Measurements from ENCODE around the gene MTA2. TPM values are rescaled to one million over a fixed set of nuclear protein-coding genes. Genes with fewer than 3 reads are reported as not detected.

MTA2 gene
- total RNA-seq, 1 experiment from 2014 or later: 193 TPM

DNA sequence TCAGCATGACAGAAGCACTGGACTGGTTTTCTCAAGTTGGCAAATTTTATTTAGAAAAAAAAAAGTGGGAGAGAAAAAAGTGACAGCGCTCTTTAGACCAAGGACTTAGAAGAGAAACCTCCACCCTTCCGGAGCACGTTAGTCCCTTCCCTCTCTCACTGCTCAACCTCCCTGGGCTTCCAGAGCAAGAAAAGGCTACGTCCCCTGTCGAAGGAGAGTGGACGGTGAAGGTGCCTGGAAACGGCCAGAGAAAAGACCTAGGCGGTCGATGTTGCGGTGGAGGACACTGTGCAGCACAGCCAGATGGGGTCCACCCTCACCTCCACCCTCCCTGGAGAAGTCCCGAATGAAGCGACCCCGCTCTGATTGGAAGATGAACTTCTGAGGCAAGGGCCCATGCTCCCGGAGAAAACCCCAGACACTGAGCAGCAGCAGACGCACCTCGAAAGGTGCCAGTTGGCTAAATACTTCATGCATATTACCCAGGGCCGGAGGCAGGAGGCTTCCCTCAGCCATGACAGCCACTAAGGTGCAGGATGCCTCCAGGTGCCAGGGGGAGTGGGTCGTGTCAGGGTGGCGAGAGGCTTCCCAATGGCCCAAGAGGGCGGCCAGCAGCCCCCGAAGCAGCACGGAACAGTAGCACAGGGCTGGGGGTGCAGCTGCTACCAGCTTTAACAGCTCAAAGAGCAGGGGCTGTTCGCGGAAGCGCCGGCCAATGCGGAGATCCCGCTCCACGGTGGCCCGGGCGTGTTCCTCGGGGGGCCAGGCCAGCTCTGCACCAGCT lies 45.4 kb upstream of the MTA2 start:
- H3K36me3 ChIP-seq (ENCODE audit: low read depth, low read length): peaks cover 30% of the 10 kb centered on the region
- H3K9ac ChIP-seq (ENCODE audit: low read length): peak overlapping the region; percentile 13; the same call in 1 of the 2 replicates
- ChIA-PET POLR2A (ENCODE audit: unreplicated experiment) (interaction anchor here (0.6 to 0.7 kb wide), 3 partner anchors 55 to 194 kb away, joined by 3 to 14 read pairs (median 6); no protein-coding TSS in a partner anchor), CTCF (interaction anchor here (0.7 to 1.0 kb wide), 3 partner anchors 87 to 234 kb away, joined by 4 to 5 read pairs (median 4); partner anchors contain the start of gene SLC3A2)
- intact Hi-C loops (cut with micrococcal nuclease): loop anchor here (5.0 kb wide), 1 partner anchor 35 kb away; the partner anchor contains the start of genes EML3 and ROM1
- BruUV-seq (replicated peaks): TSS peak; percentile 46
- no peak for ATAC-seq
- peak overlapping the region; percentile 95; the same call in 1 of the 2 replicates for H3K4me3 ChIP-seq (ENCODE audit: low read length)
- H2AFZ ChIP-seq (ENCODE audit: low read length): 0 out of 2 replicates have a peak overlapping the region, but pooled peaks have one; percentile 19
- peaks cover 16% of the 10 kb centered on the region for H3K4me1 ChIP-seq (ENCODE audit: insufficient read depth, low read length)
- TF ChIP-seq, protein P1, sequence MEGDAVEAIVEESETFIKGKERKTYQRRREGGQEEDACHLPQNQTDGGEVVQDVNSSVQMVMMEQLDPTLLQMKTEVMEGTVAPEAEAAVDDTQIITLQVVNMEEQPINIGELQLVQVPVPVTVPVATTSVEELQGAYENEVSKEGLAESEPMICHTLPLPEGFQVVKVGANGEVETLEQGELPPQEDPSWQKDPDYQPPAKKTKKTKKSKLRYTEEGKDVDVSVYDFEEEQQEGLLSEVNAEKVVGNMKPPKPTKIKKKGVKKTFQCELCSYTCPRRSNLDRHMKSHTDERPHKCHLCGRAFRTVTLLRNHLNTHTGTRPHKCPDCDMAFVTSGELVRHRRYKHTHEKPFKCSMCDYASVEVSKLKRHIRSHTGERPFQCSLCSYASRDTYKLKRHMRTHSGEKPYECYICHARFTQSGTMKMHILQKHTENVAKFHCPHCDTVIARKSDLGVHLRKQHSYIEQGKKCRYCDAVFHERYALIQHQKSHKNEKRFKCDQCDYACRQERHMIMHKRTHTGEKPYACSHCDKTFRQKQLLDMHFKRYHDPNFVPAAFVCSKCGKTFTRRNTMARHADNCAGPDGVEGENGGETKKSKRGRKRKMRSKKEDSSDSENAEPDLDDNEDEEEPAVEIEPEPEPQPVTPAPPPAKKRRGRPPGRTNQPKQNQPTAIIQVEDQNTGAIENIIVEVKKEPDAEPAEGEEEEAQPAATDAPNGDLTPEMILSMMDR (conservative IDR thresholded peaks at IDR 0.05; ENCODE audit: low read depth, low read length): no peak
- no peak for TF ChIP-seq EZH2phosphoT487 (IDR thresholded peaks at IDR 0.05; ENCODE audit: borderline replicate concordance, low read length)
- TF ChIP-seq EZH2 (IDR thresholded peaks at IDR 0.05; ENCODE audit: low read length, unreplicated experiment): no peak
- peak overlapping the region; percentile 54 for H3K4me2 ChIP-seq (ENCODE audit: low read length)
- H3K9me2 ChIP-seq (replicated peaks; ENCODE audit: low read length): no peaks in the 10 kb centered on the region
- H3K9me3 ChIP-seq (ENCODE audit: low read length): no peaks in the 10 kb centered on the region
- H3F3A ChIP-seq (ENCODE audit: low read length, unreplicated experiment): no peaks in the 10 kb centered on the region
- H4K20me1 ChIP-seq (ENCODE audit: low read length): no peaks in the 10 kb centered on the region
- peaks cover 59% of the 10 kb centered on the region for H3K79me2 ChIP-seq (ENCODE audit: low read length)
- H3K27ac ChIP-seq (ENCODE audit: low read length): no peak overlapping the region
- no peaks in the 10 kb centered on the region for H3K27me3 ChIP-seq (ENCODE audit: low read length)
- no peak for DNase-seq

DNA sequence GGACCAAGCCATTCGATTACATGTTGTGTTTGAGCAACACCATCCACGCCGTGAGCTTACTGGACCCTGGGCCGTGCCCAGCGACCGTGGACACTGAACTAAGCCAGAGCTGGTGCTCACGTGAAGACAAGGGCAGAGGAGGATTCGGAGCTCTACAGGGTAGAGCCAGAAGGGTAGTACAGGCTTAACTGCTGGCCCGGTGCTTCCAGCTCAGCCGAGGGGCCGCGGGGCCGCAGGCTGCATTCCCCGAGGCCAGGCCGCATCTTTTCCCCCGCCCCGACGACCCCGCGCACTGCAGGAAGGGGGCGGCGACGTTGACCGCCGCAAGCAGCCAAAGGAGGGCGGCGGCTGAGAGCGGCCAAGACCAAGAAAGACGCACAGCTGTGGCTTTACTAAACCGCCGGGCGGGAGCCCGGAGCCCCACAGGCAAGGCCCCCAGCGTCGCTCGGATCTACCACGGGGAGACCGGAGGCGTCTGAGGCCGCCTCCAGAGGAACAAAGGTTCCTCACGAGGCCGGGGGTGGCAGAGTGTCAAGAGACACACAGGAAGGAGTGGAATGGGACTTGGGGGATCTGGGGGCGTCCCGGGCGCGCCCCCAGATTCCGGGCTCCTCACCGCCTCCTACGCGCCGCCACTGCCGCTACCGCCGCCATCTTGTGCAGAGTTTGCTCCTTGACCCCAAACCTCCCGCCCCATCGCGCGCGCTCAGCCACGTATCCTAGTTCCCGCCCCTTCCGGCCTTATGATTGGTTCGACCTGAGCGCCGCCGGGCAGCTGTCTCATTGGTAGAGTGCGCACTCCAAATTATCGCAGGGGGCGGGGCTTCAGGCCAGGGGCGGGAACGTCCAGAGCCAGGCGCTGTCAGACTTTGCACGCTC lies 44.5 kb upstream of the MTA2 start, which contains the start of gene GANAB:
Gene GANAB (minus strand): TSS at position 668 of the 879 bp plus-strand sequence. CDS start 14 bp downstream, at position 654.
- H3K36me3 ChIP-seq (ENCODE audit: low read depth, low read length): peaks cover 30% of the 10 kb centered on the region
- DNase-seq (peak; percentile 99), ATAC-seq (peak; percentile 98)
- TSS peak; percentile 50 for BruUV-seq (replicated peaks)
- H3K9ac ChIP-seq (ENCODE audit: low read length): peak within 1 kb of the TSS; percentile 95
- no peaks in the 10 kb centered on the region for H3K27me3 ChIP-seq (ENCODE audit: low read length)
- H3K4me2 ChIP-seq (ENCODE audit: low read length): peak within 1 kb of the TSS; percentile 90
- intact Hi-C loops (cut with micrococcal nuclease): loop anchor here (5.0 kb wide), 1 partner anchor 34 kb away; the partner anchor contains the start of genes EML3 and ROM1
- ChIA-PET POLR2A (ENCODE audit: unreplicated experiment) (interaction anchor here (0.6 to 0.7 kb wide), 6 partner anchors 31 to 195 kb away, joined by 3 to 14 read pairs (median 6); partner anchors contain the start of gene TUT1), CTCF (interaction anchor here (0.7 to 1.0 kb wide), 3 partner anchors 86 to 234 kb away, joined by 4 to 5 read pairs (median 4); partner anchors contain the start of gene SLC3A2)
- peak within 1 kb of the TSS; percentile 57 for H2AFZ ChIP-seq (ENCODE audit: low read length)
- H3F3A ChIP-seq (ENCODE audit: low read length, unreplicated experiment): no peaks in the 10 kb centered on the region
- TF ChIP-seq EZH2 (IDR thresholded peaks at IDR 0.05; ENCODE audit: low read length, unreplicated experiment) (no peak), EZH2phosphoT487 (IDR thresholded peaks at IDR 0.05; ENCODE audit: borderline replicate concordance, low read length) (no peak)
- TF ChIP-seq, protein P1 (conservative IDR thresholded peaks at IDR 0.05; ENCODE audit: low read depth, low read length): no peak
- peak within 1 kb of the TSS; percentile 95 for H3K4me3 ChIP-seq (ENCODE audit: low read length)
- peaks cover 59% of the 10 kb centered on the region for H3K79me2 ChIP-seq (ENCODE audit: low read length)
- peak within 1 kb of the TSS; percentile 64 for H3K27ac ChIP-seq (ENCODE audit: low read length)
- H4K20me1 ChIP-seq (ENCODE audit: low read length): no peaks in the 10 kb centered on the region
- no peaks in the 10 kb centered on the region for H3K9me2 ChIP-seq (replicated peaks; ENCODE audit: low read length)
- H3K9me3 ChIP-seq (ENCODE audit: low read length): no peaks in the 10 kb centered on the region
- peaks cover 10% of the 10 kb centered on the region for H3K4me1 ChIP-seq (ENCODE audit: insufficient read depth, low read length)

All from PC-3 (cell line).